CD14-positive monocyte (primary cell): ENCODE data around the gene PCGF3. TPM values are rescaled to one million over a fixed set of nuclear protein-coding genes. Genes with fewer than 3 reads are reported as not detected.
A peak's percentile ranks its signal among the peaks of the same experiment; 100 is the strongest.

Experiments
- DNase-seq, 3 donors: peaks; one replicate each; pipeline ENCODE4 v3.0.0-alpha.2; 2011 to 2022
- H2AFZ ChIP-seq: 2 replicates; pipeline ENCODE4 v1.6.0; 2012; ENCODE audit warnings: mild to moderate bottlenecking, low read depth, low read length, inconsistent platforms; ENCODE audit not compliant: insufficient read depth, poor library complexity, severe bottlenecking
- H3K27ac ChIP-seq, 2 donors: 1 replicate in 1 of 2; 2 replicates in 1 of 2; pipeline ENCODE4 v1.5.1; 2012 to 2013; ENCODE audit warnings: low read length in 2 of 2, control low read depth in 1 of 2, inconsistent platforms in 1 of 2, low read depth in 1 of 2, mild to moderate bottlenecking in 1 of 2
- H3K27me3 ChIP-seq, 2 donors: one replicate each; pipeline versions ENCODE4 v1.6.0 to v1.6.1; 2011 to 2013; ENCODE audit warnings: low read length in 2 of 2; ENCODE audit not compliant: control insufficient read depth in 2 of 2, insufficient read depth in 2 of 2
- H3K36me3 ChIP-seq, 2 donors: replicated peaks in 1 of 2; 1 replicate in 1 of 2; 2 replicates in 1 of 2; pipeline versions ENCODE4 v1.5.1 to v1.6.1; 2012 to 2013; ENCODE audit warnings: low read length in 2 of 2, control low read depth in 1 of 2, inconsistent platforms in 1 of 2, mild to moderate bottlenecking in 1 of 2; ENCODE audit not compliant: insufficient read depth in 2 of 2, control insufficient read depth in 1 of 2
- H3K4me1 ChIP-seq, 2 donors: 1 replicate in 1 of 2; 2 replicates in 1 of 2; pipeline versions ENCODE4 v1.5.1 to v1.6.1; 2012 to 2013; ENCODE audit warnings: low read length in 2 of 2, control low read depth in 1 of 2, inconsistent platforms in 1 of 2, mild to moderate bottlenecking in 1 of 2, moderate library complexity in 1 of 2; ENCODE audit not compliant: insufficient read depth in 2 of 2, control insufficient read depth in 1 of 2
- H3K4me2 ChIP-seq: replicated peaks from 2 replicates; pipeline ENCODE3; 2012; ENCODE audit warnings: low read length, moderate library complexity, mild to moderate bottlenecking; ENCODE audit not compliant: poor library complexity, severe bottlenecking; ENCODE audit errors: extremely low read depth
- H3K4me3 ChIP-seq, 3 experiments: fragments of 200-600 bp in 1 of 3; sonication (generic) in 1 of 3; replicated peaks in 1 of 3; 1 replicate in 2 of 3; 2 replicates in 1 of 3; pipeline ENCODE4 v1.5.1; 2011 to 2013; ENCODE audit warnings: low read length in 3 of 3, mild to moderate bottlenecking in 3 of 3, control low read depth in 2 of 3, low read depth in 2 of 3, inconsistent platforms in 1 of 3, moderate library complexity in 1 of 3
- H3K79me2 ChIP-seq: 2 replicates; pipeline ENCODE4 v1.6.0; 2012; ENCODE audit warnings: mild to moderate bottlenecking, control low read depth, inconsistent platforms, low read length, moderate library complexity; ENCODE audit not compliant: insufficient read depth
- H3K9ac ChIP-seq: 2 replicates; pipeline ENCODE4 v1.6.0; 2017; ENCODE audit warnings: low read length, mild to moderate bottlenecking; ENCODE audit not compliant: insufficient read depth, poor library complexity, severe bottlenecking
- H3K9me3 ChIP-seq, 2 donors: replicated peaks in 1 of 2; 1 replicate in 1 of 2; 2 replicates in 1 of 2; pipeline versions ENCODE4 v1.5.1 to v1.6.1; 2012 to 2013; ENCODE audit warnings: low read length in 2 of 2, control low read depth in 1 of 2; ENCODE audit not compliant: control insufficient read depth in 1 of 2, insufficient read depth in 1 of 2
- H4K20me1 ChIP-seq: 2 replicates; pipeline ENCODE4 v1.6.0; 2012; ENCODE audit warnings: mild to moderate bottlenecking, low read length, control low read depth, moderate library complexity; ENCODE audit not compliant: insufficient read depth
- H3K27ac Mint-ChIP-seq, 7 donors: one replicate each; pipeline ENCODE4 v1.8.0; 2020; ENCODE audit warnings: mild to moderate bottlenecking in 7 of 7, mixed read lengths in 7 of 7, moderate library complexity in 6 of 7, inconsistent platforms in 2 of 7
- H3K27me3 Mint-ChIP-seq, 3 donors: one replicate each; pipeline ENCODE4 v1.8.0; 2021 to 2022; ENCODE audit warnings: low read depth in 3 of 3, mild to moderate bottlenecking in 3 of 3, mixed read lengths in 3 of 3, moderate library complexity in 3 of 3, inconsistent platforms in 1 of 3
- H3K36me3 Mint-ChIP-seq, 2 donors: one replicate each; pipeline ENCODE4 v1.8.0; 2020; ENCODE audit warnings: mixed read lengths in 2 of 2, inconsistent platforms in 1 of 2, mild to moderate bottlenecking in 1 of 2
- H3K4me1 Mint-ChIP-seq: one replicate; pipeline ENCODE4 v1.8.0; 2020; ENCODE audit warnings: mild to moderate bottlenecking, mixed read lengths
- H3K4me3 Mint-ChIP-seq, 2 donors: one replicate each; pipeline ENCODE4 v1.8.0; 2020; ENCODE audit warnings: mild to moderate bottlenecking in 2 of 2, mixed read lengths in 2 of 2, moderate library complexity in 1 of 2
- H3K9me3 Mint-ChIP-seq, 7 donors: one replicate each; pipeline ENCODE4 v1.8.0; 2020 to 2022; ENCODE audit warnings: mixed read lengths in 7 of 7, mild to moderate bottlenecking in 6 of 7, moderate library complexity in 6 of 7, inconsistent platforms in 2 of 7
- CTCF ChIP-seq: fragments of 200-600 bp; IDR thresholded peaks from one replicate; pipeline ENCODE4 v1.8.0; 2022; ENCODE audit warnings: antibody characterized with exemption, mild to moderate bottlenecking
- WGBS: methylation state at CpG from one replicate; pipeline ENCODE4 v1.1.5; 2013; ENCODE audit warnings: missing lambda C conversion rate; ENCODE audit not compliant: insufficient coverage; 5-methylcytosine and 5-hydroxymethylcytosine counted together
- intact Hi-C, 2 donors: fragments of 100-400 bp; cut with micrococcal nuclease; formaldehyde crosslinking; loops; one replicate each; pipeline versions ENCODE4 v1.15.0 to v1.15.1; 2023
- polyA plus RNA-seq, 3 donors: library from polyadenylated mRNA; depleted of rRNA in 1 of 3; unstranded in 2 of 3; stranded (reverse) in 1 of 3; fragments of 300-500 nt in 2 of 3; fragments of >200 nt in 1 of 3; fragmentation: Illumina TruSeq in 2 of 3; gene quantifications; 1 replicate in 2 of 3; 2 replicates in 1 of 3; pipeline ENCODE4 v1.2.3, GENCODE V29; 2012 to 2021

The PCGF3 gene
- polyA plus RNA-seq, 3 donors: 7.0 to 163 (median 8.3) TPM

GRCh38 chr4:666436-666810 is 39.2 kb upstream of the PCGF3 start:
- H3K4me3 Mint-ChIP-seq: no peak overlapping the region
- Histone ChIP-seq H3K9ac (no peak overlapping the region), H3K9me3 (no peaks in the 10 kb centered on the region), H3K4me1 (peaks cover 11 to 15% of the 10 kb centered on the region in 2 donors), H3K79me2 (no peaks in the 10 kb centered on the region), H3K36me3 (peaks cover 1 to 8% of the 10 kb centered on the region in 2 donors), H3K27ac (no peak overlapping the region), H4K20me1 (no peaks in the 10 kb centered on the region), H3K27me3 (no peaks in the 10 kb centered on the region), H3K4me2 (no peak overlapping the region), H3K4me3 (no peak overlapping the region), H2AFZ (no peak overlapping the region)
- WGBS: 96% methylated on average over 11 of the region's 22 CpGs
- peaks cover 10% of the 10 kb centered on the region for H3K4me1 Mint-ChIP-seq
- intact Hi-C loops: no loop called here
- H3K9me3 Mint-ChIP-seq: peaks cover 0 to 7% (median 2%) of the 10 kb centered on the region in 7 donors
- peaks cover 8 to 11% of the 10 kb centered on the region in 2 donors for H3K36me3 Mint-ChIP-seq
- H3K27me3 Mint-ChIP-seq: peaks cover 3 to 8% (median 3%) of the 10 kb centered on the region in 3 donors
- H3K27ac Mint-ChIP-seq: peak overlapping the region in 1 of 7 donors; percentile 3
- TF ChIP-seq CTCF: no peak
- no peak for DNase-seq

GRCh38 chr4:666822-667544 is 38.6 kb upstream of the PCGF3 start:
- H3K4me2 ChIP-seq: no peak overlapping the region
- Mint-ChIP-seq H3K27ac (no peak overlapping the region), H3K27me3 (peaks cover 3 to 8% (median 3%) of the 10 kb centered on the region in 3 donors), H3K36me3 (peaks cover 14 to 17% of the 10 kb centered on the region in 2 donors), H3K4me1 (peaks cover 10% of the 10 kb centered on the region), H3K9me3 (peaks cover 0 to 3% (median 2%) of the 10 kb centered on the region in 7 donors), H3K4me3 (no peak overlapping the region)
- no peak overlapping the region for H3K27ac ChIP-seq
- H3K9ac ChIP-seq: no peak overlapping the region
- H3K36me3 ChIP-seq: peaks cover 7 to 14% of the 10 kb centered on the region in 2 donors
- peaks cover 11 to 15% of the 10 kb centered on the region in 2 donors for H3K4me1 ChIP-seq
- H3K79me2 ChIP-seq: no peaks in the 10 kb centered on the region
- no peak overlapping the region for H2AFZ ChIP-seq
- 97% methylated on average over 14 of the region's 28 CpGs for WGBS
- intact Hi-C loops: no loop called here
- TF ChIP-seq CTCF: no peak
- no peaks in the 10 kb centered on the region for H3K9me3 ChIP-seq
- no peaks in the 10 kb centered on the region for H3K27me3 ChIP-seq
- no peak overlapping the region for H3K4me3 ChIP-seq
- H4K20me1 ChIP-seq: no peaks in the 10 kb centered on the region
- DNase-seq: no peak
